Regular cardiac myocyte (primary cell): Measurements from ENCODE around the gene PCDHGA2. TPM values are rescaled to one million over a fixed set of nuclear protein-coding genes. Genes with fewer than 3 reads are reported as not detected.

Experiments
- total RNA-seq: library from RNA; depleted of rRNA; stranded (reverse); fragments of >200 nt; gene quantifications from 2 replicates; pipeline ENCODE4 v1.2.3, GENCODE V29; 2014

Gene PCDHGA2
- total RNA-seq, 1 donor from 2014 or later: 3.1 TPM

Other genes with a start within 250 kb of the PCDHGA2 start
- 0.77 and 6.5 TPM in 2 replicates for gene PCDHB2, start 244.1 kb upstream of the PCDHGA2 start, total RNA-seq
- 0.19 and 3.9 TPM in 2 replicates for gene PCDHB3, start 238.3 kb upstream of the PCDHGA2 start, total RNA-seq
- under 0.01 and 0.85 TPM in 2 replicates for gene PCDHB4, start 216.9 kb upstream of the PCDHGA2 start, total RNA-seq
- gene PCDHB5, start 203.6 kb upstream of the PCDHGA2 start, total RNA-seq: 0.58 and 3.1 TPM in 2 replicates
- gene PCDHB6, start 188.7 kb upstream of the PCDHGA2 start, total RNA-seq: under 0.01 and 0.28 TPM in 2 replicates
- gene PCDHB7, start 166.1 kb upstream of the PCDHGA2 start, total RNA-seq: 0.19 and 1.1 TPM in 2 replicates
- under 0.01 and 1.4 TPM in 2 replicates for gene PCDHB8, start 161.0 kb upstream of the PCDHGA2 start, total RNA-seq
- 0.19 and 1.7 TPM in 2 replicates for gene PCDHB16, start 156.4 kb upstream of the PCDHGA2 start, total RNA-seq
- under 0.01 and 0.56 TPM in 2 replicates for gene PCDHB9, start 151.6 kb upstream of the PCDHGA2 start, total RNA-seq
- 0.19 and 1.7 TPM in 2 replicates for gene PCDHB10, start 146.4 kb upstream of the PCDHGA2 start, total RNA-seq
- 0.19 and 0.85 TPM in 2 replicates for gene PCDHB11, start 139.1 kb upstream of the PCDHGA2 start, total RNA-seq
- gene PCDHB12, start 130.0 kb upstream of the PCDHGA2 start, total RNA-seq: under 0.01 and 0.28 TPM in 2 replicates
- gene PCDHB13, start 124.8 kb upstream of the PCDHGA2 start, total RNA-seq: 0.19 and 1.1 TPM in 2 replicates
- 0.58 and 2.5 TPM in 2 replicates for gene PCDHB14, start 115.4 kb upstream of the PCDHGA2 start, total RNA-seq
- 0.38 and 1.4 TPM in 2 replicates for gene PCDHB15, start 93.4 kb upstream of the PCDHGA2 start, total RNA-seq
- gene SLC25A2, start 34.7 kb upstream of the PCDHGA2 start, total RNA-seq: under 0.01 and 0.19 TPM in 2 replicates
- 90.2 and 102 TPM in 2 replicates for gene TAF7, start 18.0 kb upstream of the PCDHGA2 start, total RNA-seq
- gene PCDHGA1, start 8.2 kb upstream of the PCDHGA2 start, total RNA-seq: 0.38 and 1.4 TPM in 2 replicates
- 0.38 and 1.7 TPM in 2 replicates for gene PCDHGA3, start 5.1 kb downstream of the PCDHGA2 start, total RNA-seq
- 0.38 and 3.1 TPM in 2 replicates for gene PCDHGB1, start 11.3 kb downstream of the PCDHGA2 start, total RNA-seq
- 2.9 and 8.2 TPM in 2 replicates for gene PCDHGA4, start 16.3 kb downstream of the PCDHGA2 start, total RNA-seq
- 1.2 and 2.5 TPM in 2 replicates for gene PCDHGB2, start 21.2 kb downstream of the PCDHGA2 start, total RNA-seq
- gene PCDHGA5, start 25.4 kb downstream of the PCDHGA2 start, total RNA-seq: 0.58 and 1.1 TPM in 2 replicates
- gene PCDHGB3, start 31.5 kb downstream of the PCDHGA2 start, total RNA-seq: 1.9 and 4.5 TPM in 2 replicates
- 1.5 and 3.1 TPM in 2 replicates for gene PCDHGA6, start 35.1 kb downstream of the PCDHGA2 start, total RNA-seq
- 1.5 and 3.7 TPM in 2 replicates for gene PCDHGA7, start 44.0 kb downstream of the PCDHGA2 start, total RNA-seq
- 9.6 and 22.0 TPM in 2 replicates for gene PCDHGB4, start 48.9 kb downstream of the PCDHGA2 start, total RNA-seq
- 1.3 and 2.8 TPM in 2 replicates for gene PCDHGA8, start 53.9 kb downstream of the PCDHGA2 start, total RNA-seq
- 17.8 and 21.4 TPM in 2 replicates for gene PCDHGB5, start 59.2 kb downstream of the PCDHGA2 start, total RNA-seq
- gene PCDHGA9, start 64.0 kb downstream of the PCDHGA2 start, total RNA-seq: 2.1 and 3.1 TPM in 2 replicates
- gene PCDHGB6, start 69.3 kb downstream of the PCDHGA2 start, total RNA-seq: 0.96 and 2.5 TPM in 2 replicates
- 1.2 and 3.4 TPM in 2 replicates for gene PCDHGA10, start 74.2 kb downstream of the PCDHGA2 start, total RNA-seq
- 1.9 and 4.5 TPM in 2 replicates for gene PCDHGB7, start 78.9 kb downstream of the PCDHGA2 start, total RNA-seq
- 3.1 and 4.5 TPM in 2 replicates for gene PCDHGA11, start 82.3 kb downstream of the PCDHGA2 start, total RNA-seq
- 6.7 and 14.7 TPM in 2 replicates for gene PCDHGA12, start 91.7 kb downstream of the PCDHGA2 start, total RNA-seq
- gene PCDHGC3, start 137.2 kb downstream of the PCDHGA2 start, total RNA-seq: 24.7 and 31.0 TPM in 2 replicates
- 0.77 and 1.1 TPM in 2 replicates for gene PCDHGC4, start 146.3 kb downstream of the PCDHGA2 start, total RNA-seq
- 1.7 and 2.0 TPM in 2 replicates for gene PCDHGC5, start 150.3 kb downstream of the PCDHGA2 start, total RNA-seq